ENCODE results near the gene MGAT4C.
"Not testable (repeated sequence)": the region's sequence is repeated elsewhere in the genome, so short reads cannot be mapped to it uniquely, and the experiment has no call there.

The MGAT4C gene

DNA sequence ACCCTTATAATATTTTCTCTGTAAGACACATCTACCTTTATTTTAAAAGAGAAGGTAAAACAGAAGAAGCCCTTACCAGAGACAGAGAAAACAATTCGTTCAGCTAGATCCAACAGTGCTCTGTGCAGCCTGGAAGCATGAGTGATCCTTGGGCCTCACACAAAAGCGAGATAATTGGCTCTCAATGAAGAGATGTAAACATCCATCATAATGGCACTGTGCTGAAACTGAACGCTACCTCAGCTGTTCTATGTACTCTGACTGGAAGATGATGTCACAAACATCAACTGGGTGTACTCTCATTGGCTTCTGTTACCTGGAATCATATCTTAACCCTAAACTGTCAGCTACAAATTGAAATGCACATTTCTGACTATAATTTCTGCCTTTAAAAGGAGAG is at the start of gene MGAT4C:
Gene MGAT4C (minus strand): TSS at position 229 of the 400 bp plus-strand sequence.
- no peak for DNase-seq (ENCODE audit: low read depth)

DNA sequence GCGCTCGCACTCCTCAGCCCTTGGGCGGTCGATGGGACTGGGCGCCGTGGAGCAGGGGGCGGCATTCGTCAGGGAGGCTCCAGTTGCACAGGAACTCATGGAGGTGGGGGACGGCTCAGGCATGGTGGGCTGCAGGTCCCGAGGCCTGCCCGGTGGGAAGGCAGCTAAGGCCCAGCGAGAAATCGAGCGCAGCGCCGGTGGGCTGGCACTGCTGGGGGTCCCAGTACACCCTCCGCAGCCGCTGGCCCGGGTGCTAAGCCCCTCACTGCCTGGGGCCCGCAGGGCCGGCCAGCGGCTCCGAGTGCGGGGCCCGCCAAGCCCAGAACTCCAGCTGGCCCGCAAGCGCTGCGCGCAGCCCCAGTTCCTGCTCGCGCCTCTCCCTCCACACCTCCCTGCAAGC is 40.2 kb upstream of the MGAT4C start:
- DNase-seq (ENCODE audit: low read depth) = not testable (repeated sequence)

DNA sequence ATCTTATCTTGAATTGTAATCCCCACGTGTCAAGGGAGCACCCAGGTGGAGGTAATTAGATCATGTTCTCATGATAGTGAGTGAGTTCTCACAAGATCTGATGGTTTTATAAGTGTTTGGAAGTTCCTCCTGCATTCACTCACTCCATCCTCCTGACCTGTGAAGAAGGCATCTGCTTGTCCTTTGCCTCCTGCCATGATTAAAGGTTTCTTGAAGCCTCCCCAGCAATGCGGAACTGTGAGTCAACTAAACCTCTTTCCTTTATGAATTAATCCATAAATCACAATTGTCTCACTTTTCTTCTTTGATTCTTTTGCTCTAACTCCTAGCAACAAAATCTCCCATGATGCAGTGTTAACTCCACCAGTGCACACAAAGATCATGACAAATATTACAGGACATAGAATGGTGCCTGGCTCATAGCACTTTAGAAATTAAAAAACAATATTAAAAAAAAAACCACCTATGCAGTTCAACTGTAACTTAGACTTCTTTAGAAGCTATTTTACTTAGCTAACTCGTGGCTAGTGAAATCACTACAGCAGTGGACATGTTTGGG is 37.6 kb upstream of the MGAT4C start:
- DNase-seq (ENCODE audit: low read depth) = no peak

DNA sequence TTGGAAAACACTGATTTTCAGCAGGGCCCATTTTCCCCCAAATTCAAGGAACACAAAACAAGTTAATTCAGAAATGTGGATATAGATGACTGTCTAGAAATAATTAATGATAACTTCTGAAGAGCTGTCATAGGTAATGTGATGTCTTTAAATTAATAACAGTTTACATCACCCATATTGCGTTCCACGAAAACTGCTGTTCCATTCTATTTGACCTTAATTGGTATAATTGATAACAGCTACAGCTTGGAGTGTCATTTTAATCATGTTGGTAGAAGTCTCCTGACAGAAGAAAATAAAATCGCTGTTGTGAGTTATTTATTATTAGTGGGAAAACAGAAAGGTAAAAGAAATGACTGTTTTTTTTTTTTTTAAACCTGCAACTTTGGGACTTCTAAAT is 36.3 kb upstream of the MGAT4C start:
- no peak for DNase-seq (ENCODE audit: low read depth)

DNA sequence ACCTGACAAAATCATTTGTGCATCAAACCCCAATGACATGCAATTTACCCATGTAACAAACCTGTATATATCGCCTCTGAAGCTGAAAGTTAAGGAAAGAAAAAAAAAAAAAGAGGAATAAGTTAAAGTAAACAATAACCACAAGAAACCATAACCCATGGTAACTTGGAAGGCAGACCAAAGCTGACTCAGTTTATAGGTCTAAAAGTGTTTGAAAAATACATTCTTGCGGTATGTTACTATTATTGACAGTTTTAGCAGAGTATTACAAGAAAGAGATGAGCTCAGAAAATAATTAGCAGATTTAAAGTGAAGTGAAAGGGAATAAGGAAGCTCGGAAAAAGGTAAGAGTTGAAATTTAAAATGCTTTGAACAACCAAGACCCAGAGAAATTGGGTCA is 34.4 kb upstream of the MGAT4C start:
- no peak for DNase-seq (ENCODE audit: low read depth)

DNA sequence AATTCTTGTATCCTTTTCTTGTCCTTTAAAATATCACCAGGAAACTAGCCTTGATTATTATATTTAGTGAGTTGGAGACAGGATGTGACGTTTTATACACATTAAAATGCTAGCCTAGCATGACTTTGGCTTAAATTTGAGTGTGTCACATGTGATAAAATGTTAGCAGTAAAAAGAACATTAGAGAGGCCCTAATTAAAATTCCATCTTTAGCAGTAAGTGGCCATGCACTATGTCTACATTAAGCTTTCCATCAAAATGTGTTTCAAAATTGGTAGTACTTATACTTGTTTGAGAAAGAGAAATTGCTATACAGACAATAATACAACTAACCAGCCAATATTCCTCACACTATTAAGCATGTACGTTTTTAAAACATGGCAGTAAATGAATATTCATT is 29.9 kb upstream of the MGAT4C start:
- no peak for DNase-seq (ENCODE audit: low read depth)

DNA sequence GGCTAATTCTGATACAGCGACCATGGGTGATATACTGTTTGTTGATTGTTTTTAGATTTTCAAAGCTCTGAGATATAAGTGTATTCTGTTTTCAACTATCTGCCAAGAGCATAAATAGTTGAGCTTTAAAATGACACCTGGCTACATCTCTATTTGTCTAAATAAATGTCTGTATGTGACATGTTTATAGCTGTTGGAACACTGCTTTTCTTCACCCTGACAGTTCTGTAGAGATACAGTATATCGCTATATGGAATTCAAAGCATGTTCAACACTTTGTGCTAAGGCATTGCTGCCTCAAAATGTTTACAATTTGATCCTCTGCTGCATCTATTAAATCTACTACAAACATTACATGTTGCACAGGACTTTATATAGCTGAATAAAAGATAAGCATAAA is 27.4 kb upstream of the MGAT4C start:
- DNase-seq (ENCODE audit: low read depth) = no peak

DNA sequence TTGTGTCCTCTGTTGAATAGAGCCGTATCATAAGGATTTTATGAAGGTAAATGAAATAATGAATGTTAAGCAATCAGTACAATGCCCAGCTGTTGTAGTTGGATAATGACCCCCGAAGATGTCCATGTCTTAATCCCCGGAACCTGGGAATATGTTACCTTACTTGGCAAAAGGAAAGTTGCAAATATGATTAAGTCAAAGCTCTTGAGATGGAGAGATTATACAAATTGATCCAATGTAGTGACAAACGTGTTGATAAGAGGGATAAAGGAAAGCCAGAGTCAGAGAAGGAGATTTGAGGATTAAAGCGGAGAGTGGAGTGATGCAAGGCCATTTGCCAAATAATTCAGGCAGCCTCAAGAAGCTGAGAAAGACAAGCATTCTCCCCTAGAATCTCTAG is 19.2 kb upstream of the MGAT4C start:
- no peak for DNase-seq (ENCODE audit: low read depth)

DNA sequence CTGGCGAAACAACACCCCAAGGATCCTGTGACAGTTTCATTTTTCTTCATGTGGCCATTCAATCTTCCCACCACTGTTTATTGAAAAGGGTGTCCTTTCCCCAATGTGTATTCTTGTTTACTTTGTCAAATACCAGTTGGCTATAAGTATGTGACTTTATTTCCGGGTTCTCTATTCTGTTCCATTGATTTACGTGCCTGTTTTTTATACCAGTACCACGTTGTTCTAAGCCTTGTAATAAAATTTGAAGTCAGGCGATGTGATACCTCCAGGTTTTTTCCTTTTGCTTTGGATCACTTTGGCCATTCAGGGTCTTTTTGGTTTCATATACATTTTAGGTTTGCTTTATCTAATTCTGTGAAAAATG is 9.1 kb upstream of the MGAT4C start:
- no peak for DNase-seq (ENCODE audit: low read depth)

DNA sequence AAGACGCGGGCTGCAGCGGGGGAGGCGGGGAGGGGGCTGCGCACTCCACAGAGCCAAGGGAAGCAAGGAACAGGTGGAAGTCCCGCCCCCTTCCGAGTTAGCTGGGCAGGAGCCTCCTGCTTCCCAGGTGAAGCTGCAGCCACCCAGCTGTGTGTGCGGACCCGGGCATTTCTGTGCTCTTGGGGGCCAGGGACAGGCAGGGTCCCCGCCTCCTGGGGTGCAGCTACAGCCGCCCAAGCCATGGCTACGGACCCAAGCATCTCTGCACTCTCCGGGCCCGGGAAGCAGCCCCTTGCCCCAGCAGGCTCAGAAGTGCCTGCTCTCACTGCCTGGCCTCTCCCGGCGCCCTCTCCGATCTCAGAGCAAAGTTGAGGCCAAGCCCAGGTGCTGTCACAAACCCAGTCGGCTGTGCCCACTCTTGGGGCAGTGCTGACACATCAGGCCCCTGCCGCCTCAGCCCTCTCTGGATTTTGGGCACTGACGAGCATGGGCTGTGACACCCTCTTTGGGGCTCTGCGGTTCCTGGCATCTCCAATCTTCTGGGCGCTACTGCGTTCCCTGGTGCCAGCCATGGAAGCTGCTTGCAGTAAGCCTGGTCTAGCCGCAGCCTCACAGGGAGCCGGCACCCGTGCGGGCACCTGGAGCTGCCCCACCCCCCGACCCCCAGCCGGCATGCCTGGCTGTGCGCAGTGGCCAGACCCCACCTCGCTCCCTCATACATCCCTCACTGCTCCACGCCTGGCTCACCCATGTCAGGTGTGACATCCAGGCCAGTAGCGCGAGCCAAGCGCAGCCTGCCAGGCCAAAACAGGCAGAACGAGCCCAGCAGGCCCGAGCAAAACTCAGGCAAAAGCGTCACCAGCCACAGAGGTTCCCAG is 8.5 kb upstream of the MGAT4C start:
- no peak for DNase-seq (ENCODE audit: low read depth)

DNA sequence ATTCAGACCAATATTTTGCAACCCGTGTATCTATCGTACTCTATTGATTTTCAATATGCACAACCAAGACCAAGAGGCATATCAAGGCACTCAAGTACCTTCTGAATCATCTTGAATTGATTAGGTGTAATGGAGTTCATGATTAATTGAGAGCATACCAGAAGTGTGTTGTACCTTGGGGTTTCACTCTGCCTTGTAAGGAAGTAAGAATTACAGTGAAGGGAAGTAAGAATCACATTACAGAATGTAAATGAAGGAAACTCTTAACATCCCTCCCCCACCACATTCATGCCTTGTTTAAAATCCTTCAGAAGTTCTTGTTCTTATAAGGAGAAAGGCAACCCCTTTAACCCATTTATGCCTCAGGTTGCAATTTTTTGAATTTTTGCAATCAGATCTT is 5.4 kb upstream of the MGAT4C start:
- DNase-seq (ENCODE audit: low read depth) = no peak

DNA sequence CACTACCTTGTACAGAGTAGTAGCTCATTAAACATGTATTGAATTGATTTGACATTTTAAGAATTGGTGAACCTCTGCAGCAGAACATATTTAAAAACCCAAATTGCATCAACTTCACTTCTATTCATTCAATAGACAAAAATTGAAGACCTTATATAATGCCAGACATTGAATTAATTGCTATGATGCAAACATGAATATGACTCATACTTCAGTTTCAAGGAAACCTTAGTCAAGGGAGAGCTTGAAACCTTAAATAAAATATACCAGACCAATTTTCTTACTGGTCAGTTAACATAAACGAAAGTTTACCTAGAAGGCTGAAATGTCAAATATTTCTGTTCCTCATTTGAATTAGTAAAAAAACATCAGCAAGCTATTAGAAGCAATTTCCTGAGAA is 5.0 kb upstream of the MGAT4C start:
- no peak for DNase-seq (ENCODE audit: low read depth)

DNA sequence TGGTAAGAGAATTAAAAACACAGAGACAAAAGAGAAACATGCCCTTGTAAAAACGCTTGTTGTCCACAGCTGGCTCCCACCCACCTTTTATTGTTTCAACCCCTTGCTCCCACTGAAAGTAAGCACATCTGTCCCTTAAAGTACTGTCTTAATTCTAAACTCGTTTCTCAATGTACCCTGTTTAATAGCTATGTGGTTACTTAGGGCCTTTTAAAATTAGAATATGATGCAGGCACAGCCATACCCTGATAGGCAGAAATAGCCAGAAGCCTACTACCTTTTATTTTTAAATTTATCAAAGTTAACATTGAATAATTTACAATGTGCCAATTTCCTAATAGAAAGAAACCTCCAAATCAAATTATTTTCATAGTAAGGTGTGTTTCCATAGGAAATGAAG is 4.0 kb upstream of the MGAT4C start:
- DNase-seq (ENCODE audit: low read depth) = no peak

DNA sequence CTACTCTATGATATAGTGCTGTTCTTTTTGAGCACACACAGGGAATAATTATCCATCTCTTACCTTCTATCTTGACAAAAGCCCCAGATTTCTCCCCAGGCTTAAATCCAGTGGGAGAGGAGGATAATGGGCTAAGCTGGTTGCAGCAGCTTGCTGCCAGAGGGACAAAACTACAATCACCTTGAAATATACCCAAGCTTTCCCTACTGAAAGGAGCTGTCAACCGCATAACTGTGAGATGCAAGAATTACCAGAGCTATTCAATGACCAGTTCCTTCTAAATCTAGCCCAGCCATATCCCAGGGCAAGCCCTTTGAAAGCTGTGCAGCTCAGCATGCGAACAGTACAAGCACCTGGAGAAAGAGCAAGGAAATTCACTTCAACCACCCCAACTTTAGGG is 943 bp upstream of the MGAT4C start:
- no peak for DNase-seq (ENCODE audit: low read depth)

DNA sequence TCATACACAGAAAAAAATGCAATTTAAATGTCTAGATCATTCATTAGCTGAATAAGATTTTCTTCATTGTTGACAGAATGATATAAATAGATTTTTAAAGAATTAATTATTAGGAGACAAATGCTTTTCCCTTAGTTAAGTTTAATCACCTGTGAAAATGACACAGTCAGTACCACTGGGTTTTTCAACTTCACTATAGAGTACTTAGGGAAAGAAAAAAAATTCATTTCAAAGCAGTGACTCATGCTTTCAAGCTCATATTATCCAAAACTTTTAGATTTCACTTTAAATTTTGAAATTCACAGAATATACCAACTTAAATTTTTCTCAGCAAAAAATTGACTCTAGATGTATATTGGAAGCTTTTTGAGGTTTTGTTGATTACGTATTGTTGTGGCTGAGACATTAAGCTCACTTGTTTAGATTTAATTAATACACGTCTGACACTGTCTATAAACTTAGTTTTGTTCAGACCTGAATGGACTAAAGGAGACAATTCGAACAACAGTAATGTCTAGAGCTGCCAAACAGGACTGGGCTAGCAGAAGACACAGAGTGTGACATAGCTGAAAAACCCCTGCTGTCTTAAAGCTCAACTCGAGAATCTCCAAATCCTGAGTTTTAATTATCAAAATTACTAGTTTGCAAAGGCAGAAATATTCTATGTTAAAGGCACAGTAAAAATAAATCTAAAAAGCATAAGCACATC is 1.6 kb downstream of the MGAT4C start:
- DNase-seq (ENCODE audit: low read depth) = no peak

DNA sequence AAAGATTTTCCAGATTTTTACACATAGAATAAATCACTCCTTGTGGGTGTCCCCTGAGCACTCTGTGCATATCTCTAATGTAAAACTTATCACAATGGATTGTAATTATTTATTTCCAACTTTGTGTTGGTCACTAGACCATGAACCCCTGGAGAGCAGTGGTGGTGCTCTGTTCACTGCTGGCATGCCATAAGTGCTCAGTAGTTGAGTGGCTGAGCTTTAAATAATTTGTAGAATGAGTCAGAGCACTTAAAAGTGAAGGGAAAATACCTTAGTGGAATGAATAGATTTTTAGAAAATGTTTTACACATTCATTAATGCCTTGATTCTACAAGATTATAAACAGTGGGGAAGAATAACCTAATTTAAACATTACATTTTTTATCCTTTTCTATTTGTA is 6.3 kb downstream of the MGAT4C start:
- DNase-seq (ENCODE audit: low read depth) = no peak

DNA sequence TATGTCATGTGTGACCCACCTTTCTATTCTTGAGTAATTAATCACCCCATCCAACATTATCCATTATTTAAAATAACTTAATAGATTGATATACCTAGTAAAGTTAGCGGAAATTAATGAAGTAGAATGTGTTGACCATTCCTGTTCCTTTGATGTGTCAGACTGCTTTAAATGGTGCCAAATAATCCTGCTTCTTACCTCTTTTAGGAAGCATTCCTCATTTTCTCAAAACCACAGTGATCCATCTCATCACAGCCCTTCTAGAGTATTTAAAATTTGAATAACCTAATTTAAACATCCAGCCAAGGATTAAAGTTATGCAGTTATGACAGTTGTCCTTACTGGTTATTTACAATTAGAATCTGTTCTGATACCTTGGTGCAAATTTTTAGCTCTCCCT is 6.9 kb downstream of the MGAT4C start:
- DNase-seq (ENCODE audit: low read depth) = no peak

DNA sequence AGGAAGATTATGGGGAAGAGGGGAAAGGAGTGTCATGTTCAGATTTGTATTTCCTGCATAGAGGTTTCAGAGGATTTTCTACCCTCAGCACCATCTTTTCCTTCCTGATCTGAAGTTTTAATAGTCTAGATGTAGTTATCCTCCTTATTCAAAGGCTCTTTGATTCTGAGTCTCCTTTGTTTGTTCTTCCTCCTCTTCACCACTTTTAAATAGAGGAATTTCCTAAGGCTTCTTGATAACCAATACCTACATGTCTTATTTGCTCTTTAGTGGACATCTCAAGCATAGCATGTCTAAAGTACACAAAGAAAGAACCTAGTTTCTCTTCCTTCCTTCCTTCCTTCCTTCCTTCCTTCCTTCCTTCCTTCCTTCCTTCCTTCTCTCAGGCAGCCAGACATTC is 8.3 kb downstream of the MGAT4C start:
- DNase-seq (ENCODE audit: low read depth) = no peak

DNA sequence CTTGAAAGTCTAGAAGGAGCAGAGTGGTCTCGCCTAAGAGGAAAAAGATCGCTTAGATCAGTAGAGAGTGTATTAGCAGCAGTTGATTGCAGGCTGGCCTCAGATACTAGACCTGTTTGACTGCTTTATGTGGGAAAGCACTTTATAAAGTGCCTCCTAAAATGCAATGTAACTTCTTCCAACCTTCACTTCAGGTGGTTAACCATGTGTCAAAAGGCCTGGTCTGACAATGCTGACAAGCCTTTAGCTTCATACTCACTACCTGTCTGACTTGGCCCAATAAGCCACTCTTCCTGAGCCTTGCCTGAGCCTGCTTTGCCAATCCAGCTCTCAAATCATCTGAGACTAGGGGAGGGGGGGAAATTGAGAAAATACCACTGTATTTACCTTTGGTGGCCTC is 14.6 kb downstream of the MGAT4C start:
- DNase-seq (ENCODE audit: low read depth) = no peak

DNA sequence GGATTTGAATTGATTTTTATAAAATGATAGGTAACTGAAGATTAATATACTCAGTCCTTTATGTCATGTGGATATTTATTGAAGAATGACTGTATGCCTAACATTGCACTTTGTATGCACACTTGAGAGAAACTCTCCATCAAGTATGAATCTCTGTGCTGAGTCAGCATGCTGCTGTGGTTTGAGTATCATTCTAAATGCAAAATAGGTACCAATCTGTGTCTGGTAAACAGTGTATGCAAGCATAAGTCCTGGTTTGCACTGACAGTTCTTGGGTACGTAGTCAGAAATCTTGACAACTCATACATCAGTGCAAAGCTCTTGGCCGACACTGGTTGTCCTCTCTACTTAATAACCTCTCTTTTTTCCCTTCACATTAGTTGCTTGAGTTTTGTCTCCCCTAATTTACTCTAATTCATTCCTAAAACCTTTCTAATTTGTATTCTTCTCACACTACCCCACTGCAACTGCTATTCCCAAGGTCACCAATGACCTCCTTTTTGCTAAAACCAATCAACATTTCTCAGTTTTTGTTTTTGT is 21.8 kb downstream of the MGAT4C start:
- DNase-seq (ENCODE audit: low read depth) = no peak

DNA sequence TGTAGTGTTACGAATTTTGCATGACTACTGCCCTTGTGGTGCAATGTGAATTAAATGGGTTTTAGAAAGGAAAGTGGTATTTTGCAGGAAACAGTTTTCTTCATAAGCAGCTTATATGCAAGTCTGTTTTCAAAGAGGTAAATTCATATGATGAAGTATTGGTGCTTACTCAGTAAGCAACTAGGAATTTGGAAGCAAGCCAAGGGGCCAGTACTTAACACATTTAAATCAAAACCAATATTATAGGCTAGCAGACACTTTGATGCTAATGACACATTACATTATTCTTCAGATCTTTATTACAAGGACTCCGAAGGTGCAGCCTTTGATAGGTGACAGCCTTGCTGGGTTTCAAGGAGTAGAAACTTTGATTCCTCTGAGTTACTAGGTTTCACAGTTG is 23.1 kb downstream of the MGAT4C start:
- no peak for DNase-seq (ENCODE audit: low read depth)

DNA sequence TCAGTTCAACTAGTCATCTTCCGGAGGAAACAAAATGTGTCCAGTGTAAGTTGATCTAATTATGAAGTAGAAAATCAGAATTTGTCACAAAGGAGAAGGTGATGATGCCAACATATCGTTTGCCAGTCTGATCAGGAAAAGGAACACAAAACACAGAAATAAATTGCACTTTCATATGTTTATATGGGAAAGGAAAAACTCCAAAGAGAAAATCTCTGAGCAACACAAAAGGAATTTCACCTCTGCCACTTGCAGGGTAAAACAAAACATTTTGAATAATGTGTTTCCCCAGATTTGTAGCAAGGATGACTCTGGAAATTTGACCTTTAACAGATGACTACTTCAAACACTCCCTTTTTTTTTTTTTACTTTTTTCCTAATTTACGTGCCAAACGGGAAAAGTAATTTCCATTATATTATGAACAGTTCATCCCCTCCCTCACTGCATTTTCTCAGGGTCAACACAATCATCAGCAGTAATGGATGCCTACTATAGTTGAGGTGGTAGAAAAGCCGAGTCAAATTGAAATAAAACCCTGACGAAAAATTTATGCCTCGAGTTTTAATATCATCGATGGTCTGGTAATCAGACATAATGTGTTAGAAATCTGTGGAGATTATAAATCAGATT is 25.6 kb downstream of the MGAT4C start:
- DNase-seq (ENCODE audit: low read depth) = no peak

DNA sequence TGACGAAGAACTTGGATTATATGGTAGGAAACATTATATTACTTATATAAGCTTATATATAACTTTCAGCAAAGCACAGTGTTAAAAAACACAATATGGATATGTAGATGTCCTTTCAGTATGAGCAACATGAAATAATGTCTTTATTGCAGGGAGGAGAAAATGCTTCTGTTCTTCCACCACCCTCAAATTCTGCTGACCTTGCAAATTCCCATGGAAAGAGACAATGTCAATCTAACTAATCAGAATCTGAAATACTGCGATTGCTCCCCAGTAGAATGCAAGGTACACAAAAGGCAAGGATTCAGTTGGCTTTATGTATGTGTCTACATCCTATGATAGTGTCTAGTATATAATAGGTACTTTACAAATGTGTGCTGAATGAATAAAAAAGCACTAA is 26.4 kb downstream of the MGAT4C start:
- no peak for DNase-seq (ENCODE audit: low read depth)

Measured in GM04503 (cell line).